SU-DHL-6 (cell line): ENCODE results near the gene RNF152.

ENCODE experiments used
- H2AFZ ChIP-seq: fragments of 200-600 bp; sonication (generic); 2 replicates; pipeline ENCODE4 v1.6.1; 2014; ENCODE audit warnings: low read depth, mild to moderate bottlenecking, moderate library complexity, mixed read lengths, antibody characterized with exemption, low read length; ENCODE audit not compliant: severe bottlenecking
- H3F3A ChIP-seq: fragments of 200-600 bp; shearing (Covaris generic); 2 replicates; pipeline ENCODE4 v1.6.0; 2016; ENCODE audit warnings: antibody characterized with exemption, mild to moderate bottlenecking; ENCODE audit not compliant: insufficient read depth
- H3K27ac ChIP-seq: fragments of 200-600 bp; sonication (generic); 2 replicates; pipeline ENCODE4 v1.5.1; 2016; ENCODE audit warnings: low read depth, mild to moderate bottlenecking, low read length, moderate library complexity, mixed read lengths
- H3K27me3 ChIP-seq: fragments of 200-600 bp; sonication (generic), shearing (Covaris generic); 2 replicates; pipeline ENCODE4 v1.6.0; 2014; ENCODE audit warnings: mild to moderate bottlenecking, low read length
- H3K36me3 ChIP-seq: fragments of 200-600 bp; sonication (generic); 2 replicates; pipeline ENCODE4 v1.6.1; 2014; ENCODE audit warnings: mild to moderate bottlenecking, low read length, mixed read lengths
- H3K4me2 ChIP-seq: fragments of 300-600, 200-600 bp; shearing (Covaris generic), sonication (generic); 2 replicates; pipeline ENCODE4 v1.6.0; 2014; ENCODE audit warnings: low read length, low read depth, mild to moderate bottlenecking; ENCODE audit not compliant: poor library complexity, severe bottlenecking
- H3K4me3 ChIP-seq: fragments of 200-600 bp; sonication (generic); 2 replicates; pipeline ENCODE4 v1.5.1; 2014; ENCODE audit warnings: antibody characterized with exemption, low read length, mild to moderate bottlenecking, mixed read lengths; ENCODE audit not compliant: insufficient read depth, poor library complexity, severe bottlenecking
- H3K79me2 ChIP-seq: fragments of 200-600 bp; sonication (generic); 2 replicates; pipeline ENCODE4 v1.6.1; 2014; ENCODE audit warnings: mild to moderate bottlenecking, low read length, moderate library complexity; ENCODE audit not compliant: insufficient read depth
- H3K9ac ChIP-seq: fragments of 200-600 bp; sonication (generic); 2 replicates; pipeline ENCODE4 v1.7.0; 2014; ENCODE audit warnings: mild to moderate bottlenecking, low read length
- H3K9me2 ChIP-seq: fragments of 200-600 bp; sonication (generic); replicated peaks from 2 replicates; pipeline ENCODE4 v1.6.1; 2014; ENCODE audit warnings: low read length; ENCODE audit not compliant: insufficient read depth
- H3K9me3 ChIP-seq: fragments of 200-600 bp; sonication (generic); 2 replicates; pipeline ENCODE4 v1.6.1; 2014; ENCODE audit warnings: low read length, mixed read lengths; ENCODE audit not compliant: insufficient read depth
- H4K20me1 ChIP-seq: fragments of 200-600 bp; sonication (generic); 2 replicates; pipeline ENCODE4 v1.6.1; 2014; ENCODE audit warnings: low read depth, mild to moderate bottlenecking, antibody characterized with exemption, low read length, moderate library complexity, mixed read lengths
- EZH2phosphoT487 ChIP-seq: fragments of 200-600 bp; sonication (generic), shearing (Covaris generic); conservative IDR thresholded peaks from 2 replicates; pipeline ENCODE4 v1.6.1; 2018; ENCODE audit warnings: mild to moderate bottlenecking, antibody characterized with exemption, low read length, moderate library complexity, mixed read lengths
- TF ChIP-seq, protein P1 (sequence below): fragments of 200-600 bp; sonication (generic); IDR thresholded peaks from one replicate; pipeline ENCODE4 v1.5.1; 2017; ENCODE audit warnings: antibody characterized with exemption, mild to moderate bottlenecking, low read length, moderate library complexity; ENCODE audit not compliant: insufficient read depth, poor library complexity, severe bottlenecking

Gene RNF152

DNA sequence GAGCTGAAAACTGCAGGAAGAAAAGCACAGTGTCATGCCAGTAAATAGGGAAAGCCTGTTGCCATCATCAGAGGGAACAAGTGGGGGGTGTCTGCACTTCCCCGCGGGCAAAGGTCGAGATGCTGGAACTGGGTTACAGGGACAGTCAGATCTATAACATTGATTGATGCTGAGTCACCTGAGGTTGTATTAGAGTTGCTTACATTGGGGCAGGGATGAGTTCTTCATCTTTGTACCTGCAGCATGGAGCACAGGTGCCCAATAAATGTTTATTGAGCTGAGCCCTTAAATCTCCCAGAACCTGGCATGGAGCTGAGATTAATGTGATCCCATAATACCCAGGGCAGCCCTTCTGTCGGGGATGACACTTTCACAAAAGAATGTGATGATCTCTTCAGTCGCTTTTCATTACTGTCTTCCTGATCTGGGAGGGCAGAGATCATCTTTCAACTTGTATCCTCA is 5.9 kb upstream of the RNF152 start:
- no peaks in the 10 kb centered on the region for H3K36me3 ChIP-seq
- H3F3A ChIP-seq = no peaks in the 10 kb centered on the region
- H3K4me2 ChIP-seq = no peak overlapping the region
- no peaks in the 10 kb centered on the region for H3K27me3 ChIP-seq
- no peaks in the 10 kb centered on the region for H3K79me2 ChIP-seq
- no peaks in the 10 kb centered on the region for H3K9me3 ChIP-seq
- H4K20me1 ChIP-seq = no peaks in the 10 kb centered on the region
- H2AFZ ChIP-seq = no peak overlapping the region
- H3K4me3 ChIP-seq = no peak overlapping the region
- no peak overlapping the region for H3K27ac ChIP-seq
- H3K9ac ChIP-seq = no peak overlapping the region
- TF ChIP-seq EZH2phosphoT487 = no peak
- TF ChIP-seq, protein P1, sequence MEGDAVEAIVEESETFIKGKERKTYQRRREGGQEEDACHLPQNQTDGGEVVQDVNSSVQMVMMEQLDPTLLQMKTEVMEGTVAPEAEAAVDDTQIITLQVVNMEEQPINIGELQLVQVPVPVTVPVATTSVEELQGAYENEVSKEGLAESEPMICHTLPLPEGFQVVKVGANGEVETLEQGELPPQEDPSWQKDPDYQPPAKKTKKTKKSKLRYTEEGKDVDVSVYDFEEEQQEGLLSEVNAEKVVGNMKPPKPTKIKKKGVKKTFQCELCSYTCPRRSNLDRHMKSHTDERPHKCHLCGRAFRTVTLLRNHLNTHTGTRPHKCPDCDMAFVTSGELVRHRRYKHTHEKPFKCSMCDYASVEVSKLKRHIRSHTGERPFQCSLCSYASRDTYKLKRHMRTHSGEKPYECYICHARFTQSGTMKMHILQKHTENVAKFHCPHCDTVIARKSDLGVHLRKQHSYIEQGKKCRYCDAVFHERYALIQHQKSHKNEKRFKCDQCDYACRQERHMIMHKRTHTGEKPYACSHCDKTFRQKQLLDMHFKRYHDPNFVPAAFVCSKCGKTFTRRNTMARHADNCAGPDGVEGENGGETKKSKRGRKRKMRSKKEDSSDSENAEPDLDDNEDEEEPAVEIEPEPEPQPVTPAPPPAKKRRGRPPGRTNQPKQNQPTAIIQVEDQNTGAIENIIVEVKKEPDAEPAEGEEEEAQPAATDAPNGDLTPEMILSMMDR = no peak
- no peaks in the 10 kb centered on the region for H3K9me2 ChIP-seq

DNA sequence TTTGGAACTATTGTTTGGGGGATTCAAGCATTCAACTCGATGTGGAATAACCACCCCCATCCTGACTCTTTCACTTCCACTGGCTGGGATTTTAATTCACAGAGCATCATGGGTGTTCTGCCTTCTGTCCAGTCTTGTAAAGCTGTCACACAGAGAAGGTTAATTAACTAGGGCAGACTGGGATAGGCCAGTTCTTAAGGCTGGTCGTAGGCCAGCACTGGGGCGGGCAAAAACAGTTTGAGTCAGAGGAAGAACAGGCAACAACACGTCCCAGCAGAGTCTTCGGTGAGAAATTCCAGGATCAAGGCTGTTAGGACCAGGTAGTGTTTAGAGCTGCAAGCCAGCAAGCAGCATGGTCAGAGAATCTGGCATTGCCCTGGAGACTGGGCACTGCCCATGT is 4.0 kb upstream of the RNF152 start:
- Histone ChIP-seq H3K27me3 (no peaks in the 10 kb centered on the region), H2AFZ (no peak overlapping the region), H3K9me2 (no peaks in the 10 kb centered on the region), H4K20me1 (no peaks in the 10 kb centered on the region), H3K79me2 (no peaks in the 10 kb centered on the region), H3K4me2 (no peak overlapping the region), H3K9me3 (no peaks in the 10 kb centered on the region), H3K9ac (no peak overlapping the region), H3K36me3 (no peaks in the 10 kb centered on the region), H3F3A (no peaks in the 10 kb centered on the region), H3K4me3 (no peak overlapping the region), H3K27ac (no peak overlapping the region)
- TF ChIP-seq, protein P1 = no peak
- no peak for TF ChIP-seq EZH2phosphoT487

DNA sequence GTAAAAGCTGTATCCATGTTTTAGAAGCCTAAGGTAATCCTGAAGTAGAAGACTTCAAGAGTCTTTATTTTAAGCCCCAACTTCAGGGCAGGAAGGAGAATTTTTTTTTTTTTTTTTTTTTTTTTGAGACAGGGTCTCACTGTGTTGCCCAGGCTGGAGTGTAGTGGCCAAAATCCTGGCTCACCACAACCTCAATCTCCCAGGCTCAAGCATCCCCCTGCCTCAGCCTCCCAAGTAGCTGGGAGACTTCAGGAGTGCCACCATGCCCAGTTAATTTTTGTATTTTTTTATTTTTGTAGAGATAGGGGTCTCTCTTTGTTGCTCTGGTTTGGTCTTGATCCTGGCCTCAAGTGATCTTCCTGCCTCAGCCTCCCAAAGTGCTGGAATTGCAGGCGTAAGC is 3.3 kb upstream of the RNF152 start:
- H3K9me3 ChIP-seq = no peaks in the 10 kb centered on the region
- no peak overlapping the region for H3K9ac ChIP-seq
- H4K20me1 ChIP-seq = no peaks in the 10 kb centered on the region
- H2AFZ ChIP-seq = no peak overlapping the region
- no peaks in the 10 kb centered on the region for H3K9me2 ChIP-seq
- H3K4me3 ChIP-seq = no peak overlapping the region
- no peaks in the 10 kb centered on the region for H3K36me3 ChIP-seq
- H3F3A ChIP-seq = no peaks in the 10 kb centered on the region
- no peaks in the 10 kb centered on the region for H3K79me2 ChIP-seq
- no peak overlapping the region for H3K27ac ChIP-seq
- no peak for TF ChIP-seq EZH2phosphoT487
- TF ChIP-seq, protein P1 = no peak
- no peak overlapping the region for H3K4me2 ChIP-seq
- no peaks in the 10 kb centered on the region for H3K27me3 ChIP-seq
